ENCODE results near the gene IGF2BP2. TPM values are rescaled to one million over a fixed set of nuclear protein-coding genes. Genes with fewer than 3 reads are reported as not detected.

The IGF2BP2 gene
- total RNA-seq, 1 donor from 2014 or later: 57.6 TPM

GRCh38 chr3:185653949-185654757, 170.7 kb downstream of the IGF2BP2 start:
- DNase-seq (ENCODE audit: low read depth): no peak
- no peak for TF ChIP-seq CTCF (conservative IDR thresholded peaks at IDR 0.05; ENCODE audit: low read depth, low read length)
- no peak overlapping the region for H3K4me3 ChIP-seq (ENCODE audit: low read depth, low read length)

DNA sequence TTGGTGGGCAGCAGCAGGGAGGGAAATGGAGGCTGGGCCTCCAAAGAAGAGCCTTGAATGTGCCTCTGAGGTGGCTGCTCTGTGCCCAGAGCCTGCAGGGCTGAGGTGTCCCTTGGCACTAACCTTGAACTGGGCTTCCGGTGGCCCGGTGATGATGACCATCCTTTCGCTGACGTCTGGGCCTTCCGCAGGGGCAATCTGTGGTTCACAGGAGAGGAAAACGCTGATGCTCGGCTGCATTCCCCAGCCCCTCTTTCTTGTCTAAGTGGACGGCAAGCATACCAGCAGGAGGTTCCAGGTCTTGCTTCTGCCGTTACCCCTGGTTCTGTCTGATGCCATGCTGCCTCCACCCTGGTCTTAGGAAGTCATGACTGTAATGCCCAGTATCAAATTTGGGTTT, 172.9 kb downstream of the IGF2BP2 start:
- no peak overlapping the region for H3K4me3 ChIP-seq (ENCODE audit: low read depth, low read length)

GRCh38 chr3:185649414-185649813, 175.4 kb downstream of the IGF2BP2 start:
- no peak for DNase-seq (ENCODE audit: low read depth)
- TF ChIP-seq CTCF (conservative IDR thresholded peaks at IDR 0.05; ENCODE audit: low read depth, low read length): no peak
- H3K4me3 ChIP-seq (ENCODE audit: low read depth, low read length): no peak overlapping the region

More for the DNA sequence above, 172.9 kb downstream of the IGF2BP2 start:
- TF ChIP-seq CTCF (conservative IDR thresholded peaks at IDR 0.05; ENCODE audit: low read depth, low read length): no peak
- no peak for DNase-seq (ENCODE audit: low read depth)

- no peak for DNase-seq (ENCODE audit: low read depth)
- no peak for TF ChIP-seq CTCF (conservative IDR thresholded peaks at IDR 0.05; ENCODE audit: low read depth, low read length)
- H3K4me3 ChIP-seq (ENCODE audit: low read depth, low read length): no peak overlapping the region
These were observed 176.4 kb downstream of the IGF2BP2 start for GRCh38 chr3:185648396-185648795.

DNA sequence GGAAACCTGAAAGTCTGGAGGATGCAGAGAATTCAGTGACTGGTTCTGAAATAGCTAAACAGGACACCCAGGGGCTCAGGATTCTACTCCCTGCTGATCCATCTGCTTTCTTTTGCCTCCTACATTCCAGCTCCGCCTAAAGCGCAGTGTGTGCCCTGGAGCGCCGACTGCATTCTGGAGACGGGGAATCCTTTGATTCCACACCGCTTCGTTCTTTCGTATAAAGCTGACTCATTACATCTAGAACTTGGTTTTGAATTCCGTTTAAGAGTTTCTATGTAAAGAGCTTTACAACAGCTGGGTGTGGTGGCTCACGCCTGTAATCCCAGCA, 177.0 kb downstream of the IGF2BP2 start:
- DNase-seq (ENCODE audit: low read depth): no peak
- no peak overlapping the region for H3K4me3 ChIP-seq (ENCODE audit: low read depth, low read length)
- no peak for TF ChIP-seq CTCF (conservative IDR thresholded peaks at IDR 0.05; ENCODE audit: low read depth, low read length)

DNA sequence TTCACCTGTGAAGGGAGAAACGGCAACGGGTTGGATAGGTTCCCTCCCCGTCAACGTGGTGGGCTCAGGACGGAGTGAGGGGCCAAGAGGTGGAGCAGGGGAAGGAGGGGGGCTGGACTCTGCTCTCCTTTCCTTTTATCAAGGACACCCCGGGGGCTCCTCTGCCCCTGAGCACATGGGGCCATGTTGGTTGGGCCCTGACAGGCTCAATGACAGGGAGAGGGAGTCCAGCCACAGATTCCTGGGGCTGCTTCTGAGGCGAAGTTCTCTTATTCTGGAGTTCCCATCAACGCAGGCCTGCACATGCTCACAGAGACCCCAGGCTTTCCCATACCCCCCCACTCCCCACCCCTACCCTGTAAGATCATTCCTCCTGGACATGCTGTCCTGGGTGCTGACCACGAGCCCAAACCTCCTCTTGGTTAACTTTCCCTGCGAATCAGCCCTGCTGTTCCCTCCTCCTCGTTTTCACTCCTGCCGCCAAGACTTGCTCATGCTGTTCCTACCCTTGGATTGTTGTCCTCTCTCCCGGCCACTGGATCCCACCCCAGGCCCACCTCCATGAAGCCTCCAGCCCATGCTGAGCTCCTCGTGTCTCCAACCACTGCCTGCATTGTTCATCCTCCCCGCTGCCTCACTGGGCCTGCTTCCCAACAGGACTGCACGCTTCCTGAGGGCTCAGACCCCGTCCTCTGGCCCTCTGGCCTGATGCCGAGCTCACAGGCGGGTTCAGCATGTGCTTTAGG, 177.5 kb downstream of the IGF2BP2 start:
- DNase-seq (ENCODE audit: low read depth): no peak
- no peak for TF ChIP-seq CTCF (conservative IDR thresholded peaks at IDR 0.05; ENCODE audit: low read depth, low read length)
- H3K4me3 ChIP-seq (ENCODE audit: low read depth, low read length): no peak overlapping the region
